HEK293T (cell line): ENCODE results near the gene ATP2B1.

Experiments
- CTCF ChIA-PET: fragments of 350-600 bp; formaldehyde crosslinking; extraction: SDS; loops from one replicate; lab custom pipeline; 2021; ENCODE audit warnings: antibody characterized with exemption, inconsistent platforms; lab: Yijun Ruan, JAX
- POLR2A ChIA-PET: fragments of 350-600 bp; formaldehyde crosslinking; extraction: SDS; loops from one replicate; lab custom pipeline; 2020; ENCODE audit warnings: antibody characterized with exemption, inconsistent platforms; lab: Yijun Ruan, JAX
- DNase-seq: peaks from one replicate; pipeline ENCODE4 v3.0.0; 2012; ENCODE audit warnings: mixed read lengths; ENCODE audit errors: extremely low spot score
- ARNT ChIP-seq: fragments of 450-650 bp; IDR thresholded peaks from 2 replicates; pipeline ENCODE4 v1.6.1; 2017; ENCODE audit warnings: mild to moderate bottlenecking
- BHLHE40 ChIP-seq: fragments of 450-650 bp; IDR thresholded peaks from 2 replicates; pipeline ENCODE4 v1.6.1; 2016; ENCODE audit warnings: mild to moderate bottlenecking, moderate library complexity, borderline replicate concordance
- CTBP1 ChIP-seq: fragments of 450-650 bp; IDR thresholded peaks from 2 replicates; pipeline ENCODE4 v1.6.1; 2016; ENCODE audit warnings: borderline replicate concordance
- ELF4 ChIP-seq: fragments of 450-650 bp; IDR thresholded peaks from 2 replicates; pipeline ENCODE4 v1.6.1; 2017; ENCODE audit warnings: antibody characterized with exemption
- FOXA1 ChIP-seq: fragments of 450-650 bp; IDR thresholded peaks from 2 replicates; pipeline ENCODE4 v1.6.1; 2016; ENCODE audit warnings: mild to moderate bottlenecking
- FOXK2 ChIP-seq: fragments of 450-650 bp; IDR thresholded peaks from 2 replicates; pipeline ENCODE4 v1.6.1; 2016; ENCODE audit warnings: mild to moderate bottlenecking
- FOXM1 ChIP-seq: fragments of 450-650 bp; IDR thresholded peaks from 2 replicates; pipeline ENCODE4 v1.6.1; 2017; ENCODE audit warnings: mild to moderate bottlenecking, borderline replicate concordance
- HDGF ChIP-seq: fragments of 450-650 bp; IDR thresholded peaks from 2 replicates; pipeline ENCODE4 v1.6.1; 2017; ENCODE audit warnings: antibody characterized with exemption, borderline replicate concordance
- L3MBTL2 ChIP-seq: fragments of 450-650 bp; conservative IDR thresholded peaks from 2 replicates; pipeline ENCODE4 v1.6.1; 2016; ENCODE audit warnings: mild to moderate bottlenecking
- LEF1 ChIP-seq: fragments of 450-650 bp; IDR thresholded peaks from 2 replicates; pipeline ENCODE4 v1.6.1; 2017; ENCODE audit warnings: mild to moderate bottlenecking, borderline replicate concordance
- NFRKB ChIP-seq: fragments of 450-650 bp; IDR thresholded peaks from 2 replicates; pipeline ENCODE4 v1.6.1; 2016; ENCODE audit warnings: mild to moderate bottlenecking, moderate library complexity
- SP1 ChIP-seq: fragments of 450-650 bp; IDR thresholded peaks from 2 replicates; pipeline ENCODE4 v1.6.1; 2017
- SUZ12 ChIP-seq: fragments of 450-650 bp; IDR thresholded peaks from 2 replicates; pipeline ENCODE4 v1.6.1; 2016; ENCODE audit warnings: mild to moderate bottlenecking
- TARDBP ChIP-seq: fragments of 450-650 bp; IDR thresholded peaks from 2 replicates; pipeline ENCODE4 v1.6.1; 2016
- ZNF384 ChIP-seq: fragments of 450-650 bp; IDR thresholded peaks from 2 replicates; pipeline ENCODE4 v1.6.1; 2016
- TF ChIP-seq, protein P1 (sequence below): fragments of 450-650 bp; IDR thresholded peaks from 2 replicates; pipeline ENCODE4 v1.6.1; 2016

Gene ATP2B1

DNA sequence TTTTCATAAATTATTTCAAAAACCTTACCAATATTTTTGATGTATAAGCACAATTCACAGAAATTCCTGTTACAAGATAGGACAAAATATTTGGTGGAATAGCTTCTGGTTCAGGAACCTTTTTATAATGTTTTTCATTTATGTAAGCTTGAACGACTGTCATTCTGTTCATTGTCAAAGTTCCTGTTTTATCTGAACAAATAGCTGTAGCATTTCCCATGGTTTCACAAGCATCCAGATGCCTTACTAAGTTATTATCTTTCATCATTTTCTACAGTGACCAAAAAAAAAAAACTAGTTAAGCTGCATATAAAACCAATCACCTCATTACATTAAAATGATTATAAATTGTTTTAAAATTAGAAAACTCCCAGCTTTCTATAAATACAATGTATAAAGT, 87.1 kb downstream of the ATP2B1 start:
- ChIA-PET POLR2A (interaction anchor here (0.6 kb wide), 1 partner anchor 31 kb away, joined by 3 read pairs; no protein-coding TSS in a partner anchor), CTCF (no interaction called here)
- no peak for DNase-seq
- TF ChIP-seq L3MBTL2, result no peak
- TF ChIP-seq, protein P1, sequence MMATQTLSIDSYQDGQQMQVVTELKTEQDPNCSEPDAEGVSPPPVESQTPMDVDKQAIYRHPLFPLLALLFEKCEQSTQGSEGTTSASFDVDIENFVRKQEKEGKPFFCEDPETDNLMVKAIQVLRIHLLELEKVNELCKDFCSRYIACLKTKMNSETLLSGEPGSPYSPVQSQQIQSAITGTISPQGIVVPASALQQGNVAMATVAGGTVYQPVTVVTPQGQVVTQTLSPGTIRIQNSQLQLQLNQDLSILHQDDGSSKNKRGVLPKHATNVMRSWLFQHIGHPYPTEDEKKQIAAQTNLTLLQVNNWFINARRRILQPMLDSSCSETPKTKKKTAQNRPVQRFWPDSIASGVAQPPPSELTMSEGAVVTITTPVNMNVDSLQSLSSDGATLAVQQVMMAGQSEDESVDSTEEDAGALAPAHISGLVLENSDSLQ, result no peak
- no peak for TF ChIP-seq FOXM1
- no peak for TF ChIP-seq CTBP1
- TF ChIP-seq FOXK2, result no peak
- no peak for TF ChIP-seq ARNT
- TF ChIP-seq NFRKB, result no peak
- TF ChIP-seq ZNF384, result no peak
- no peak for TF ChIP-seq SP1
- TF ChIP-seq TARDBP, result no peak
- no peak for TF ChIP-seq HDGF
- no peak for TF ChIP-seq LEF1

DNA sequence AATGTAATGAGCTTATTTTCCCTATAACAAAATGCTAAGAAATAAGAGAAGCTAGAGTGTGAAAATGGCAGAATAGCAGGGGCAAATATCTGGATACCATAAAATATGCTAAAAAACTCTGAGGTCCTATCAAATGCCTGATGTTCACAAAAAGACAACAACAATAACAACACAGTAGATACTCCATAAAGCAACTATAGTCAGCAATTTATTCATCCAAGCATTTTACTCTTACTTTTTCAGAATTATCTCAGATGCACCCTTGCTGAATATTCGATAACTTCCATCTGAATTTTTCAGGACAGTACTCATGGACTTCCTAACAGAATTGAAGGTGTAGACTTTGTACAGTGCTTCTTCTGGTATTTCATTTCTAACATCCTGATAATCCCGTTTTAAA, 88.9 kb downstream of the ATP2B1 start:
- ChIA-PET CTCF (no interaction called here), POLR2A (no interaction called here)
- DNase-seq, result no peak
- TF ChIP-seq ZNF384 (no peak), NFRKB (no peak), HDGF (no peak), LEF1 (no peak), SUZ12 (no peak), FOXA1 (no peak), CTBP1 (no peak), BHLHE40 (no peak), L3MBTL2 (no peak), FOXK2 (no peak), ELF4 (no peak), SP1 (no peak), ARNT (no peak)
- TF ChIP-seq, protein P1, result no peak

DNA sequence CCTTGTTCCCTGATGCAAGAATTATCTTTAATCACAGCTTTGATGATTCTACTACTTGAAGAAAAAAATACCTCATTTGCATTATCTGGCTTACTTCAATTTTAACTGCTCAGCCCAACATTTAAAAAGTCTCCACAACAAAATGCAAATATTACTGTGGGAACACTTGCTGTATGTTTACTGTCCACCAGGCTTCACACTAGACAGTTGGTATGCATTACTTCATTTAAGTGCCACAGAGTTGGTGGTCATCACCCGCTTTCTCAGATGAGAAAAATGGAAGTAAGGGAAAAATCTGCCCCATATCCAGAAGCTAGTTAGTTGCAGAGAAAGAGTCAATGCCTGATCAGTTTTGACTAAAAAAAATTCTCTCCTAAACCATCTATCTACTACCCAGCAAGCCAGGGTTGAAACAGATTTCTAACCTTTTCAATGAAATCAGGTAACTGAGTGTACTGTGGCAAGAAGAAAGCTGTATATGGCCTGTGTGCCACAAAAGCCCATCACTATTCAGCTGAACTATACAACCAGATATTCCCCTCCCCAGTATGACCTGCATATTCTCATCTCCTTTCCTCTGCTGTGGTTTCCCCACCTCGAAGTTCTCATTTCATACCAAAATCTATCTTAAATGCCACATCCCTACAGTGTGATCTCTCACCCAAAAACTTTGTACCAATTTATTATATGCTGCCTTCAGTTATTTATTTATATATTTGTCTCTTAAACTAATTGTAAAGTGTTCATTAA, 90.3 kb downstream of the ATP2B1 start:
- ChIA-PET CTCF (interaction anchor here (0.6 kb wide), 1 partner anchor 10 kb away, joined by 8 read pairs; no protein-coding TSS in a partner anchor), POLR2A (no interaction called here)
- DNase-seq, result no peak
- TF ChIP-seq BHLHE40 (no peak), ARNT (no peak), LEF1 (no peak), CTBP1 (no peak), FOXK2 (no peak), FOXA1 (no peak)

DNA sequence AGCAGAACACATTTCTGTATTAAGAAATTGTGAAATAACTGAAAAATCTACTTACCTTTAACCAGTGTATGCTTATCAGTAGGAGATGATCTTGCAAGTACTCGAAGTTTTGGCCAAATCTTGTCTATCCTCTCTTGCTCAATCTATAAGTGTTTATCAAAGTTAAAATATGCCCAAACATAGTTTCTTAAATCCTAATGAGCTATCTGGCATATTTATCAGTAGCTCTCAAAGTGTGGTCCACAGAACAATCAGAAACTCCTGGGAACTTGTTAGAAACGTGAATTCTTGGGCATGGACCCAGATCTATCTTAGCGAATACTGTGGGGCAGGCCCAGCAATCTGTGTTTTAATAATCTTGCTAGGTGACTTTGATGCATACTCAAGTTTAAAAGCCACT, 98.3 kb downstream of the ATP2B1 start:
- no peak for TF ChIP-seq LEF1
- TF ChIP-seq FOXM1, result no peak
- no peak for TF ChIP-seq ELF4
- TF ChIP-seq L3MBTL2, result no peak
- no peak for TF ChIP-seq SP1
- no peak for TF ChIP-seq ARNT
- TF ChIP-seq NFRKB, result no peak
- no peak for TF ChIP-seq HDGF
- TF ChIP-seq FOXK2, result no peak
- CTCF ChIA-PET, result no interaction called here
- DNase-seq, result no peak
- POLR2A ChIA-PET, result no interaction called here

DNA sequence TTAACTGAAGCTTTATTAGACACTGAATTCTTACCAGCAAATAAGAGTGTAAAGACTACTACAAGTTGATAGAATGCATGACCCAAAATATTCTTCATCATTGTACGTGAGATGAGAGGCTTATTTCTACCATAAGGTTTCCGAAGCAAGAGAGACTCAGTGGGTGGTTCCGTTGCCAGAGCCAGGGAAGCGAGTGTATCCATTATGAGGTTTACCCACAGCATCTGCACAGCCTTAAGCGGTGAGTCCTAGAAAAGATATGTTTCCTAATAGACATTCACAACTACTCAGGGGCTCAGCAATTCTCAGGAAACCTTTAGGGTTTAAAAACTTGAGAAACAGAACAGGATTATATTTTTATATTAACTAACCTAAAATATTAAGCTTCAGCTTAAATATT, 105.0 kb downstream of the ATP2B1 start:
- TF ChIP-seq TARDBP (no peak), CTBP1 (no peak), SP1 (no peak), NFRKB (no peak), ELF4 (no peak), ZNF384 (no peak), FOXA1 (no peak), BHLHE40 (no peak)
- TF ChIP-seq, protein P1, result no peak
- POLR2A ChIA-PET, result no interaction called here
- DNase-seq, result no peak
- CTCF ChIA-PET, result no interaction called here

DNA sequence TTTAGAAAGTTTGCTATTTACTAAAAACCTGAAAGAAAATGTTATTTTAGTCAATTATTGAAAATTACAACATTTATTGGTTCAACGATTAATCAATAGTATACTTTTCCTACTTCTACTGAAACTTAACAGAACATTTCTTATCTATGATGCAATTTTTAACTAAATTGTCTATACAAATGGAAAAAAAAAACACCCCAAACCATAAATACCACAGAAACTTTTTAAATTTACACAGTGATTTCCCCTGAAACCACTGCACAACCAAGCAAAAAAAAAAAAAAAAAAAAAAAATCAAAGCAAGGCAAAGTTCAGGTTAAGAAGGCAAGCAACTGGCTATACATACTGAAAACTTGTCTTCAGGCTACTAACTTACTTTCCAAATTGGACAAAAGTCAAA, 110.9 kb downstream of the ATP2B1 start:
- TF ChIP-seq, protein P1, result no peak
- TF ChIP-seq FOXM1, result no peak
- no peak for TF ChIP-seq NFRKB
- no peak for TF ChIP-seq CTBP1
- no peak for TF ChIP-seq ARNT
- CTCF ChIA-PET, result no interaction called here
- POLR2A ChIA-PET, result no interaction called here
- no peak for DNase-seq
